GM23248 (cell line): ENCODE results near the gene UBASH3A. TPM values are rescaled to one million over a fixed set of nuclear protein-coding genes. Genes with fewer than 3 reads are reported as not detected.

Source experiments
- DNase-seq: peaks from one replicate; pipeline ENCODE4 v3.0.0-alpha.2; 2015
- H2AFZ ChIP-seq: fragments of 200-600 bp; sonication (generic); 2 replicates; pipeline ENCODE4 v1.6.1; 2016; ENCODE audit warnings: antibody characterized with exemption
- H3F3A ChIP-seq: fragments of 200-600 bp; sonication (generic); 2 replicates; pipeline ENCODE4 v1.6.1; 2016; ENCODE audit warnings: mild to moderate bottlenecking, antibody characterized with exemption, mixed run types; ENCODE audit not compliant: insufficient read depth
- H3K27ac ChIP-seq: fragments of 200-600 bp; sonication (generic); 2 replicates; pipeline ENCODE4 v1.5.1; 2016; ENCODE audit warnings: mild to moderate bottlenecking
- H3K27me3 ChIP-seq: fragments of 200-600 bp; sonication (generic); replicated peaks from 2 replicates; pipeline ENCODE4 v1.6.1; 2016; ENCODE audit warnings: mild to moderate bottlenecking; ENCODE audit not compliant: insufficient read depth
- H3K36me3 ChIP-seq: fragments of 200-600 bp; sonication (generic); 2 replicates; pipeline ENCODE4 v1.6.1; 2016; ENCODE audit warnings: low read depth, mild to moderate bottlenecking
- H3K4me1 ChIP-seq: fragments of 200-600 bp; sonication (generic); 2 replicates; pipeline ENCODE4 v1.6.1; 2016; ENCODE audit warnings: mild to moderate bottlenecking; ENCODE audit not compliant: insufficient read depth
- H3K4me2 ChIP-seq: fragments of 200-600 bp; sonication (generic); one replicate; pipeline ENCODE4 v1.6.1; 2016; ENCODE audit warnings: mild to moderate bottlenecking; ENCODE audit not compliant: unreplicated experiment
- H3K4me3 ChIP-seq: fragments of 200-600 bp; sonication (generic); 2 replicates; pipeline ENCODE4 v1.5.1; 2016; ENCODE audit warnings: mild to moderate bottlenecking
- H3K79me2 ChIP-seq: fragments of 200-600 bp; sonication (generic); 2 replicates; pipeline ENCODE4 v1.6.1; 2016; ENCODE audit warnings: mild to moderate bottlenecking; ENCODE audit not compliant: insufficient read depth
- H3K9ac ChIP-seq: fragments of 200-600 bp; sonication (generic); 2 replicates; pipeline ENCODE4 v1.6.1; 2016; ENCODE audit warnings: mild to moderate bottlenecking
- H3K9me2 ChIP-seq: fragments of 200-600 bp; sonication (generic); 2 replicates; pipeline ENCODE4 v1.6.1; 2016; ENCODE audit warnings: mixed run types, mild to moderate bottlenecking, moderate library complexity; ENCODE audit not compliant: insufficient read depth
- H3K9me3 ChIP-seq: fragments of 200-600 bp; sonication (generic); one replicate; pipeline ENCODE4 v1.6.1; 2017; ENCODE audit warnings: low read depth
- H4K20me1 ChIP-seq: fragments of 200-600 bp; sonication (generic); 2 replicates; pipeline ENCODE4 v1.6.0; 2016; ENCODE audit not compliant: insufficient read depth
- EZH2 ChIP-seq: fragments of 200-600 bp; sonication (generic); IDR thresholded peaks from 2 replicates; pipeline ENCODE4 v1.6.1; 2018; ENCODE audit warnings: antibody characterized with exemption, mild to moderate bottlenecking; ENCODE audit not compliant: insufficient read depth, poor library complexity, severe bottlenecking
- EZH2phosphoT487 ChIP-seq: fragments of 200-600 bp; sonication (generic); IDR thresholded peaks from 2 replicates; pipeline ENCODE4 v1.6.1; 2018; ENCODE audit warnings: antibody characterized with exemption, moderate library complexity, mild to moderate bottlenecking, low read depth; ENCODE audit not compliant: insufficient read depth
- WGBS, 2 experiments: methylation state at CpG; one replicate each; pipeline ENCODE4 v1.1.6; 2015 to 2017; ENCODE audit warnings: low lambda C conversion rate in 2 of 2, low coverage in 1 of 2; ENCODE audit errors: missing lambda C conversion rate in 2 of 2; 5-methylcytosine and 5-hydroxymethylcytosine counted together
- in situ Hi-C: fragments of 300-500 bp; cut with MboI; formaldehyde crosslinking; loops from 2 replicates; pipeline ENCODE4 v1.15.0; 2020
- polyA plus RNA-seq: library from polyadenylated mRNA; unstranded; fragments of >200 nt; fragmentation: Nextera tagmentation; extraction: Ambion mirVana; gene quantifications from 2 replicates; pipeline ENCODE4 v1.2.1, GENCODE V29; 2016
- total RNA-seq: library from RNA; depleted of rRNA; stranded (reverse); fragments of >200 nt; shearing (Covaris generic); gene quantifications from 2 replicates; pipeline ENCODE4 v1.2.3, GENCODE V29; 2014

Gene UBASH3A
- total and polyA plus RNA-seq, 2 experiments from 2014 or later: not detected

DNA sequence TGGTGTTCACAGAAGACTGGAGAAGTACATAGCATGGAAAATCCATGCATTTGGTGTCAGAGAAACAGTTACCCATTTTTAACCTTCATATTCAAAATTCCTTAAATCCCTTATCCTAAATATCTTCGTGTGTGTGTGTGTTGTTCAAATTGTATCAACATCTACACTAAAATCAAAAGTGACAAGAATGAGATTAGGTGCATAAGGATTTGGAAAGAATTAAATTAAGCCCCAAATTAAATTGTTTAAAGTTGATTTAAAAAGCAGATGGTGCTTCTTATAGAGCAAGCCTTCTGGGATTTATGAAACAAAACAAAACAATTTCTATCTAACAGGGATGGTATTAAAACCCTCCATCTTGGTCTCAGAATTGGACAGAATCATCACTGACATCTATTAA is 87.6 kb downstream of the UBASH3A start:
- Histone ChIP-seq H3K9ac (no peak overlapping the region), H3K27ac (no peak overlapping the region), H3K79me2 (no peaks in the 10 kb centered on the region), H3K4me3 (no peak overlapping the region), H3K9me3 (no peaks in the 10 kb centered on the region), H3K9me2 (no peaks in the 10 kb centered on the region), H3K4me2 (no peak overlapping the region), H3K4me1 (no peaks in the 10 kb centered on the region), H3F3A (no peaks in the 10 kb centered on the region), H4K20me1 (no peaks in the 10 kb centered on the region), H3K27me3 (peaks cover 8% of the 10 kb centered on the region; the same call in 1 of the 2 replicates), H3K36me3 (no peaks in the 10 kb centered on the region), H2AFZ (no peak overlapping the region)
- DNase-seq: no peak
- 4 to 23% methylated on average over 1 of the region's 1 CpG for WGBS, 2 experiments
- in situ Hi-C loops: no loop called here
- TF ChIP-seq EZH2phosphoT487 (no peak), EZH2 (no peak)

DNA sequence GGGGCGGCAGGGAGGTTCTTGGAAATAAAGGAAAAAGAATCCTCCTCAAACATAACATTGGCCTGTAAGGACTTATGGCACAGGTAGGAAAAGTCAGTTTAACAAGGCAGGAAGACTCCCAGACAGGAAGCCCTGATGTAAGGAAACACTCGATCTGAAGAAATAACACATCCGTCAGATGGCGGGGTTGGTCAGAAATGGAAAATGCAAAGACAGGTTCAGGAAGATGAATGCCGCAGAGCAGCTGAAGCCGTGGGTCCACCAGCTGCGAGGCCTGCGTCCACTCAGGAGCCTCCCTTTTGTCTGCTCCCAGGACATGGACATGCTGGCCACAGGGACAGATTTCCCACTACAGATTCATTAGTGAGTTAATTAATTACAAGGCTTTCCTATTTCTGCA is 88.5 kb downstream of the UBASH3A start:
- Histone ChIP-seq H3K9ac (no peak overlapping the region), H2AFZ (no peak overlapping the region), H4K20me1 (no peaks in the 10 kb centered on the region), H3K4me3 (no peak overlapping the region), H3K4me2 (no peak overlapping the region), H3K9me3 (no peaks in the 10 kb centered on the region), H3K79me2 (no peaks in the 10 kb centered on the region), H3F3A (no peaks in the 10 kb centered on the region), H3K27me3 (peaks cover 5% of the 10 kb centered on the region; the same call in 1 of the 2 replicates), H3K36me3 (no peaks in the 10 kb centered on the region), H3K4me1 (no peaks in the 10 kb centered on the region), H3K9me2 (no peaks in the 10 kb centered on the region), H3K27ac (no peak overlapping the region)
- in situ Hi-C loops: no loop called here
- DNase-seq: no peak
- WGBS, 2 experiments: 57 to 62% methylated on average over 8 of the region's 8 CpGs
- TF ChIP-seq EZH2 (no peak), EZH2phosphoT487 (no peak)

DNA sequence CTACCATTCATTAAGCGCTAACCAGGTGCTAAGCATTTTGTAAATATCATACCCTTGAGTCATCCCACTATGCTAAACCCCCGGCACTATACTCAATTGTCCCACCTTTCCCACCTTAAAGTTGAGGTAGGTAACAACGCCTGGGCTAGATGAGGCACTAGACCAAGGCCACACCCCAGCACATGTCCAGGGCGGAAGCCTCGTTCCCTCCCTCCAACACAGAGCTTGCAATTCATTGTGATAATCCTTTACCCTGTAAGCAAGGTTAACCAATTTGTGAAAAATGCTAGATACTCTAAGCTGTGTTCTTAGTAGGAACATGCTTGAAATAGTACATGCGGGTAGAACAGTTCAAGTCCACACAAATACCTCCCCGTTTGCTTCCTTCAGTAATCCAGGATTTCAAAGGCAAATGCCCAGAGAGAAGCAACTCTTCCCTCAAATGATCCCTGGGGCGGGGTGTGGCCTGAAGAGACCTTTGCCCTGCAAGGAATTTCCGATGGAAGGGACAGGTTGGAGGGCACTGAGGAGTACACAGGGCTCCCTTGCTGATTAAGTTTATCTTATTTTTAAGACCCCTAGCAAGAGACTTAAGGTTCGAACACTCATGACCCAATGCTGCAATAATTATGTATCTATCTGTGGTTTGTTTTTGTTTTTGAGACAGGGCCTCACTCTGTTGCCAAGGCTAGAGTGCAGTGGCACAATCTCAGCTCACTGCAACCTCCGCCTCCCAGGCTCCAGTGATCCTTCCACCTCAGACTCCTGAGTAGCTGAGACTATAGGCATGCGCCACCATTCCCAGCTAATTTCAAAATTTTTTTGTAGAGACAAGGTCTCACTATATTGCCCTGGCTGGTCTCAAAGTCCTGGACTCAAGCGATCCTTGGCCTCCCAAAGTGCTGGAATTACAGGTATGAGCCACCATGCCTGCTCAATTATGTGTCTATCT is 89.7 kb downstream of the UBASH3A start:
- Histone ChIP-seq H3K9ac (no peak overlapping the region), H3K9me2 (no peaks in the 10 kb centered on the region), H3K4me2 (no peak overlapping the region), H3K79me2 (no peaks in the 10 kb centered on the region), H3F3A (no peaks in the 10 kb centered on the region), H3K4me1 (no peaks in the 10 kb centered on the region), H3K27me3 (0 out of 2 replicates have a peak, but pooled peaks cover 3% of the 10 kb centered on the region), H3K36me3 (no peaks in the 10 kb centered on the region), H3K27ac (no peak overlapping the region), H3K4me3 (no peak overlapping the region), H2AFZ (no peak overlapping the region), H3K9me3 (no peaks in the 10 kb centered on the region), H4K20me1 (no peaks in the 10 kb centered on the region)
- TF ChIP-seq EZH2phosphoT487 (no peak), EZH2 (no peak)
- in situ Hi-C loops: no loop called here
- no peak for DNase-seq
- WGBS, 2 experiments: 48 to 50% methylated on average over 13 of the region's 13 CpGs

DNA sequence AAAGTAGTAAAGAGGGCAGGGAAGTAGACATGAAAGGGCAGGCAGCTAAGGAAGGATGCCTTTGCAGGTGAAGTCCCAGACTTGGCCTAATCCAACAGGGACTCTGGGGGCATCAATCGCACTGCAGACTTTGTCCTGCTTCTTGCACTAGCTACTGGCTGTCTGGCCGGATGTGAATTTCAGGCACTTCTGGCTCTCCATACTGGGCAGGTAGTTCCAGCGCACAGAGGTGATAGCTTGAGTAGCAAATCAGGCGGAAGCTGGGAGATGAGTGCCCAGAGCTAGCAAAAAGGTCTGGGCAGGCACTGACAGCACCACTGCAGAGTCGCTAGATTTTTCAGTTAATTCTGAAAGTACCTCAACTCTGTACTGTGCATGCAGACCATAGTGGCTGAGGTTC is 91.3 kb downstream of the UBASH3A start:
- Histone ChIP-seq H3K9me2 (no peaks in the 10 kb centered on the region), H3K4me1 (no peaks in the 10 kb centered on the region), H3K36me3 (no peaks in the 10 kb centered on the region), H3K9me3 (no peaks in the 10 kb centered on the region), H3F3A (no peaks in the 10 kb centered on the region), H4K20me1 (no peaks in the 10 kb centered on the region), H3K9ac (no peak overlapping the region), H3K79me2 (no peaks in the 10 kb centered on the region), H3K27ac (no peak overlapping the region), H3K4me2 (no peak overlapping the region), H3K4me3 (no peak overlapping the region), H2AFZ (no peak overlapping the region), H3K27me3 (0 out of 2 replicates have a peak, but pooled peaks cover 3% of the 10 kb centered on the region)
- TF ChIP-seq EZH2 (no peak), EZH2phosphoT487 (no peak)
- in situ Hi-C loops: no loop called here
- no peak for DNase-seq
- WGBS, 2 experiments: 83 to 86% methylated on average over 5 of the region's 5 CpGs
